ENCODE results near the gene SF1.

Gene SF1

DNA sequence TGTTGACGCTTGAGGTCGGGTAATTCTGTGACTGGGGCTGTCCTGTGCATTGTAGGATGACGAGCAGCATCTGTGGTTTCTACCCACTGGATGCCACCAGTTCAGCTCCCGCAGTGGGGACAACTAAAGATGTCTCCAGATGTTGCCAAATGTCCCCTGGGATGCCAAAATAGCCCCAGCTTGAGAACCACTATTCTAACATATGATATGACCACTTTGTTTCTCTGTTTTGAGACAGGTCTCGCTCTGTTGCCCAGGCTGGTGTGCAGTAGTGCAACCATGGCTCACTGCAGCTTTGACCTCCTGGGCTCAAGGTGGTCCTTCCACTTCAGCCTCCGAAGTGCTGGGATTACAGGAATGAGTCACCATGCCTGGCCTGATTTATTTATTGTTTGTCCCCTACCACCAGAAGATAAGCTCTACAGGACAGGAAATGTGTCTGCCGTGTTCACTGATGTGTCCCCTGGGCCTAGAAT lies 36.4 kb upstream of the SF1 start:
- DNase-seq (ENCODE audit: low spot score), result no peak
- no peak overlapping the region for H3K27ac ChIP-seq
- TF ChIP-seq, protein P1, sequence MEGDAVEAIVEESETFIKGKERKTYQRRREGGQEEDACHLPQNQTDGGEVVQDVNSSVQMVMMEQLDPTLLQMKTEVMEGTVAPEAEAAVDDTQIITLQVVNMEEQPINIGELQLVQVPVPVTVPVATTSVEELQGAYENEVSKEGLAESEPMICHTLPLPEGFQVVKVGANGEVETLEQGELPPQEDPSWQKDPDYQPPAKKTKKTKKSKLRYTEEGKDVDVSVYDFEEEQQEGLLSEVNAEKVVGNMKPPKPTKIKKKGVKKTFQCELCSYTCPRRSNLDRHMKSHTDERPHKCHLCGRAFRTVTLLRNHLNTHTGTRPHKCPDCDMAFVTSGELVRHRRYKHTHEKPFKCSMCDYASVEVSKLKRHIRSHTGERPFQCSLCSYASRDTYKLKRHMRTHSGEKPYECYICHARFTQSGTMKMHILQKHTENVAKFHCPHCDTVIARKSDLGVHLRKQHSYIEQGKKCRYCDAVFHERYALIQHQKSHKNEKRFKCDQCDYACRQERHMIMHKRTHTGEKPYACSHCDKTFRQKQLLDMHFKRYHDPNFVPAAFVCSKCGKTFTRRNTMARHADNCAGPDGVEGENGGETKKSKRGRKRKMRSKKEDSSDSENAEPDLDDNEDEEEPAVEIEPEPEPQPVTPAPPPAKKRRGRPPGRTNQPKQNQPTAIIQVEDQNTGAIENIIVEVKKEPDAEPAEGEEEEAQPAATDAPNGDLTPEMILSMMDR (IDR thresholded peaks at IDR 0.05), result no peak
- H3K4me3 ChIP-seq, result no peak overlapping the region

DNA sequence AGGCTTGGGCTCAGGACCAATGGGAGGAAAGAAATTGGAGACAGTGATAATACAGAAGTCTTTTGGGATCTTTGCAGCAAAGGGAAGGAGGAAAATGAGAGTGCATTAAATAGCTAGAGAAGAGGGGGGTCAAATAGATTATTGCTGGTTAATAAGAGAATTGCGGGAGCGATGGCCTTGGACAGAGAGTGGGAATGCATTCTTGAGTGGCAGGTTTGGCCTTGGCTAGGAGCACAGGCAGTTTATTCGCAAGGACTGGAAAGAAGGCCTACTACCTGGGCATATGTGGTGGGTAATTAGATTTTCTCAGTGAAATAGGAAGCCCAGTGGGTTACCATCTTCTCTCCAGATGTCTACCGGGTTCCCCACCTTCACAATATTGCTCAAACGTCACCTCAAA lies 35.5 kb upstream of the SF1 start:
- DNase-seq (ENCODE audit: low spot score), result no peak
- TF ChIP-seq, protein P1 (IDR thresholded peaks at IDR 0.05), result no peak

DNA sequence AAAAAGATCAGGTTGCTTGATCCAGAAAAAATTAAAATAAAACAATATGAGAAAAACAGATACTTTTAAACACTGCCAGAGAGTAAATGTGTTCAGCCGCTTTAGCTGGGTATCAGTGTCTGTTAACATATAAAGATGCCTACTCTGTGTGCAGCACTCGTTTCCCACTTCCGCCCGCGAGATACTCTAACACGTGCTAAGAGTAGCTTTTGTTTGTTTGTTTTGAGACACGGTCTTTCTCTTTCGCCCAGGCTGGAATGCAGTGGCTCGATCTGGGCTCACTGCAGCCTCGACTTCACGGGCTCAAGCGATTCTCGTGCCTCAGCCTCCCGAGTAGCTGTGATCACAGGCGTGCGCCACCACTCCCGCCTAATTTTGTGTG lies 32.5 kb upstream of the SF1 start:
- DNase-seq (ENCODE audit: low spot score), result no peak
- Histone ChIP-seq H3K27ac (peak overlapping the region in 1 of 2 donors; percentile 77), H3K4me3 (peak overlapping the region; percentile 91)
- TF ChIP-seq, protein P1 (IDR thresholded peaks at IDR 0.05), result no peak

More for the DNA sequence above, 35.5 kb upstream of the SF1 start:
- Histone ChIP-seq H3K4me3 (no peak overlapping the region), H3K27ac (no peak overlapping the region)

DNA sequence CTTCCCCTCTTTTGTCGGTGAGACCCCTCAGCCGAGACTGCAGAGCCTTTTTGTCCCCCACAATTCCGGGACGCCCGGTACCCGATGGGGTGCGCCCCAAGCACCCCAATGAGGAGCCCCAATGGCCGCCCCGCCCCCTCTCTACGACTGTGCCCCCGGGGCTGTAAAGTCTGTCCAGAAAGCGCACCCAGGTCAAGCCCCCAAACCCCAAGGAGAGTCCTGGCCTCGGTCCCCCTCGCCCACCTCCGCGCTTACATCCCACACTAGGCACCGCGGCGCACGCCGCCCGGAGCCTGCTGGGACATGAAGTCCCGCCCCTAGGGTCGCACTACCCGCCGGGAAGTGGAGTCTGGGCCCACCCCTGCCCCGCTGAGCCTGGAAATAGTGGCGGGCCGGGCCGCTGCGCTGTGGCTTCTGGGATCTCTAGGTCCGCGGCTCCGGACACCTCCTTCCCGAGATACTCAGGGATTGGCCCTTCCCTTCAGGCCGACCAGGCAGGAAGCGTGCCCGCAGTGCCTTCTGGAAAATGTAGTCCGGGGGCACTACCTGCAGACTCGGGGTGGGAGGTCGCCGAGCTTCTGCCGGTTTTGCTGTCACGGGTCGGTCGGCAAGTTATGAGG lies 32.0 kb upstream of the SF1 start, which contains the start of gene MEN1:
Gene MEN1 (minus strand): TSS at position 281 of the 620 bp plus-strand sequence. CDS start 442 bp downstream, outside the sequence.
- TF ChIP-seq, protein P1 (IDR thresholded peaks at IDR 0.05), result no peak
- DNase-seq (ENCODE audit: low spot score), result peak; percentile 98
- Histone ChIP-seq H3K27ac (peak within 1 kb of the TSS; percentile 77 to 78), H3K4me3 (peak within 1 kb of the TSS; percentile 91)

DNA sequence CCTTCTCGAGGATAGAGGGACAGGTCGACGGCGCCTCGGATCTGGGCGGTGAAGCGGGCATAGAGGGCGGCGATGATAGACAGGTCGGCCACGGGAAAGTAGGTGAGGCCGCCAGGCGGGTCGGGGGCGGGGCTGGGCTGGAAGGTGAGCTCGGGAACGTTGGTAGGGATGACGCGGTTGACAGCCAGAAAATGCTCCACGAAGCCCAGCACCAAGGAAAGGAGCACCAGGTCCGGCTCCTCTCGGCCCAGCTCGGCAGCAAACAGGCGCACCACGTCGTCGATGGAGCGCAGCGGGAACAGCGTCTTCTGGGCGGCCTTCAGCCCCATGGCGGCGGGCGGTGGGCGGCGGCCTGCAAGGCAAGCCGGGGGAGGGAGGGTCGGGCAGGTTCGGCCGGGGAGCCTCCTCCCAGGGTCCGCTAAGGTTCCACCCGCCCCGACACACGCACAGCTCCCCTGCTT lies 31.5 kb upstream of the SF1 start:
- H3K4me3 ChIP-seq, result peak overlapping the region; percentile 91
- TF ChIP-seq, protein P1 (IDR thresholded peaks at IDR 0.05), result no peak
- DNase-seq (ENCODE audit: low spot score), result no peak
- peak overlapping the region; percentile 77 to 78 for H3K27ac ChIP-seq

DNA sequence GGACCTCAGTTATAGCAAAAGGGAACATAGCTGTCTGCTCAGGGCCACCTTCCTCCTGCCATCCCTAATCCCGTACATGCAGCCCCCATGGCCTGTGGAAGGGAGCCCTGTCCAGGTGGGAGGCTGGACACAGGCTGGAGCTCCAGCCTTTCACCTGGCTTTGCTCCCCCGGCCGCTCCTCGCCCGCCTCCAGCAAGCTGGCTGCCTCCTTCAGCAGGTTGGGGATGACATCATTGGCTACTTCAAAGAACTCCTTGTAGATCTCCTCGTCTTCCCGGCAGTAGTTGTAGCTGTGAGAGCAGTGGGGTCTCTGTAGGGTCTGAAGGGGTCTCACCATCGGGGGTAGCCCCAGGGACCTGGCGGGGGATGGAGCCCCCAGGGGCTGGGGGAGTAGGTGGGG lies 27.1 kb upstream of the SF1 start:
- no peak for DNase-seq (ENCODE audit: low spot score)
- H3K4me3 ChIP-seq, result no peak overlapping the region
- H3K27ac ChIP-seq, result no peak overlapping the region
- TF ChIP-seq, protein P1 (IDR thresholded peaks at IDR 0.05), result no peak
